H9 (cell line): Measurements from ENCODE around the gene SLC2A1. TPM values are rescaled to one million over a fixed set of nuclear protein-coding genes. Genes with fewer than 3 reads are reported as not detected.

Experiments
- DNase-seq: peaks from one replicate; pipeline ENCODE4 v3.0.0-alpha.2; 2017
- H2AFZ ChIP-seq: one replicate; pipeline ENCODE4 v1.6.1; 2013; ENCODE audit warnings: mild to moderate bottlenecking, low read length, control low read depth, moderate library complexity
- H2AK5ac ChIP-seq: 2 replicates; pipeline ENCODE4 v1.6.1; 2013; ENCODE audit warnings: low read length, control low read depth, mixed read lengths; ENCODE audit not compliant: insufficient read length
- H2BK120ac ChIP-seq: one replicate; pipeline ENCODE4 v1.6.1; 2013; ENCODE audit warnings: low read depth, mild to moderate bottlenecking, low read length, control low read depth, inconsistent platforms; ENCODE audit not compliant: poor library complexity, severe bottlenecking
- H2BK12ac ChIP-seq: 2 replicates; pipeline ENCODE4 v1.6.1; 2013; ENCODE audit warnings: low read length, control low read depth, mixed read lengths, low read depth; ENCODE audit not compliant: insufficient read length
- H2BK15ac ChIP-seq: 2 replicates; pipeline ENCODE4 v1.6.1; 2013; ENCODE audit warnings: low read depth, low read length, control low read depth
- H2BK20ac ChIP-seq: one replicate; pipeline ENCODE4 v1.6.1; 2013; ENCODE audit warnings: low read depth, mild to moderate bottlenecking, low read length, control low read depth, inconsistent platforms; ENCODE audit not compliant: poor library complexity, severe bottlenecking
- H2BK5ac ChIP-seq: 2 replicates; pipeline ENCODE4 v1.6.1; 2013; ENCODE audit warnings: low read length, control low read depth, mixed read lengths; ENCODE audit not compliant: insufficient read length
- H3K14ac ChIP-seq: 2 replicates; pipeline ENCODE4 v1.6.1; 2013; ENCODE audit warnings: low read length, control low read depth; ENCODE audit not compliant: insufficient read depth
- H3K18ac ChIP-seq: 2 replicates; pipeline ENCODE4 v1.6.1; 2013; ENCODE audit warnings: low read depth, mild to moderate bottlenecking, mixed read lengths, low read length, control low read depth; ENCODE audit not compliant: insufficient read length
- H3K23ac ChIP-seq: 2 replicates; pipeline ENCODE4 v1.6.1; 2013; ENCODE audit warnings: low read length, control low read depth, mixed read lengths, low read depth; ENCODE audit not compliant: insufficient read length
- H3K23me2 ChIP-seq: 2 replicates; pipeline ENCODE4 v1.6.1; 2013; ENCODE audit warnings: low read depth, mild to moderate bottlenecking, mixed read lengths, low read length, control low read depth; ENCODE audit not compliant: insufficient read length, poor library complexity, severe bottlenecking
- H3K27ac ChIP-seq: 2 replicates; pipeline ENCODE4 v1.5.1; 2013; ENCODE audit warnings: low read length, control low read depth, mixed read lengths, low read depth; ENCODE audit not compliant: insufficient read length
- H3K27me3 ChIP-seq: 2 replicates; pipeline ENCODE4 v1.6.1; 2013; ENCODE audit warnings: low read length, control low read depth, inconsistent platforms; ENCODE audit not compliant: insufficient read depth
- H3K4ac ChIP-seq: 2 replicates; pipeline ENCODE4 v1.6.1; 2013; ENCODE audit warnings: low read depth, mild to moderate bottlenecking, control low read depth, inconsistent platforms, low read length, moderate library complexity
- H3K4me1 ChIP-seq: 2 replicates; pipeline ENCODE4 v1.6.1; 2013; ENCODE audit warnings: low read length, control low read depth, inconsistent platforms; ENCODE audit not compliant: insufficient read depth
- H3K4me2 ChIP-seq: 2 replicates; pipeline ENCODE4 v1.6.1; 2013; ENCODE audit warnings: low read length, control low read depth, mixed read lengths; ENCODE audit not compliant: insufficient read length, insufficient read depth
- H3K56ac ChIP-seq: 2 replicates; pipeline ENCODE4 v1.6.1; 2013; ENCODE audit warnings: low read depth, mild to moderate bottlenecking, mixed read lengths, low read length, control low read depth; ENCODE audit not compliant: insufficient read length
- H3K79me1 ChIP-seq: 2 replicates; pipeline ENCODE4 v1.6.1; 2013; ENCODE audit warnings: low read depth, mild to moderate bottlenecking, moderate library complexity, low read length, control low read depth, inconsistent platforms; ENCODE audit not compliant: insufficient read depth, poor library complexity, severe bottlenecking
- H3K79me2 ChIP-seq: 2 replicates; pipeline ENCODE4 v1.6.1; 2013; ENCODE audit warnings: low read length, control low read depth, inconsistent platforms; ENCODE audit not compliant: insufficient read depth
- H3K9ac ChIP-seq: 2 replicates; pipeline ENCODE4 v1.6.1; 2013; ENCODE audit warnings: low read length, control low read depth, mixed read lengths; ENCODE audit not compliant: insufficient read length; ENCODE audit errors: extremely low read depth
- H3K9me3 ChIP-seq: one replicate; pipeline ENCODE4 v1.6.1; 2013; ENCODE audit warnings: low read depth, low read length, inconsistent platforms; ENCODE audit not compliant: control insufficient read depth
- H3T11ph ChIP-seq: one replicate; pipeline ENCODE4 v1.6.1; 2013; ENCODE audit warnings: mild to moderate bottlenecking, low read length, control low read depth, inconsistent platforms
- H4K20me1 ChIP-seq: one replicate; pipeline ENCODE4 v1.6.1; 2013; ENCODE audit not compliant: control insufficient read depth, insufficient read length, insufficient read depth
- H4K5ac ChIP-seq: 2 replicates; pipeline ENCODE4 v1.6.1; 2013; ENCODE audit warnings: low read depth, mild to moderate bottlenecking, mixed read lengths, low read length, control low read depth; ENCODE audit not compliant: insufficient read length
- H4K8ac ChIP-seq: replicated peaks from 2 replicates; pipeline ENCODE4 v1.6.1; 2013; ENCODE audit warnings: low read length, control low read depth, mixed read lengths, low read depth; ENCODE audit not compliant: insufficient read length
- H4K91ac ChIP-seq: 2 replicates; pipeline ENCODE4 v1.6.1; 2013; ENCODE audit warnings: low read depth, mild to moderate bottlenecking, moderate library complexity, mixed read lengths, low read length, control low read depth; ENCODE audit not compliant: insufficient read length
- H3K27ac Mint-ChIP-seq, 3 experiments: 2 replicates in 2 of 3; 3 replicates in 1 of 3; pipeline ENCODE4 v1.8.0; 2020 to 2021; ENCODE audit warnings: mixed read lengths in 3 of 3, mild to moderate bottlenecking in 1 of 3, moderate library complexity in 1 of 3
- H3K27me3 Mint-ChIP-seq: 2 replicates; pipeline ENCODE4 v1.8.0; 2021; ENCODE audit warnings: low read depth, mild to moderate bottlenecking, moderate library complexity, mixed read lengths
- H3K36me3 Mint-ChIP-seq, 3 experiments: 2 replicates in 2 of 3; 3 replicates in 1 of 3; pipeline ENCODE4 v1.8.0; 2020 to 2021; ENCODE audit warnings: low read depth in 3 of 3, mixed read lengths in 3 of 3; ENCODE audit not compliant: insufficient read depth in 1 of 3
- H3K4me1 Mint-ChIP-seq, 2 experiments: 2 replicates each; pipeline ENCODE4 v1.8.0; 2020; ENCODE audit warnings: mixed read lengths in 2 of 2
- H3K4me3 Mint-ChIP-seq, 2 experiments: 2 replicates in 1 of 2; 3 replicates in 1 of 2; pipeline ENCODE4 v1.8.0; 2020 to 2021; ENCODE audit warnings: mild to moderate bottlenecking in 2 of 2, mixed read lengths in 2 of 2, moderate library complexity in 1 of 2
- H3K9me3 Mint-ChIP-seq, 2 experiments: 2 replicates in 1 of 2; 3 replicates in 1 of 2; pipeline ENCODE4 v1.8.0; 2020; ENCODE audit warnings: mild to moderate bottlenecking in 2 of 2, mixed read lengths in 2 of 2, moderate library complexity in 1 of 2
- CTCF ChIP-seq: fragments of 200-600 bp; sonication (generic); conservative IDR thresholded peaks from 3 replicates; pipeline ENCODE4 v1.8.0; 2021; ENCODE audit warnings: antibody characterized with exemption, mild to moderate bottlenecking
- WGBS: extraction: QIAGEN DNeasy Blood & Tissue Kit; methylation state at CpG from one replicate; pipeline ENCODE4 v1.1.7; 2013; ENCODE audit warnings: missing lambda C conversion rate, low lambda C conversion rate, mixed read lengths; ENCODE audit not compliant: insufficient read length; ENCODE audit errors: extremely low coverage; 5-methylcytosine and 5-hydroxymethylcytosine counted together
- total RNA-seq: library from RNA; stranded (reverse); gene quantifications from 2 replicates; pipeline ENCODE4 v1.2.1, GENCODE V29; 2021

The SLC2A1 gene
- total RNA-seq, 1 experiment from 2014 or later: 186 TPM

- H3K36me3 Mint-ChIP-seq: peaks cover 50 to 66% (median 52%) of the 10 kb centered on the region in 3 experiments
- H3K27ac Mint-ChIP-seq: peak overlapping the region in 2 of 3 experiments; percentile 76 to 79; a peak in 4 of 7 replicates
- Histone ChIP-seq H2BK12ac (no peak overlapping the region), H3K4me1 (peaks cover 5% of the 10 kb centered on the region; the same call in 1 of the 2 replicates), H3K4me2 (no peak overlapping the region), H3T11ph (no peak overlapping the region), H2AFZ (no peak overlapping the region), H2BK5ac (no peak overlapping the region), H2BK15ac (no peak overlapping the region), H4K8ac (no peak overlapping the region), H4K20me1 (no peaks in the 10 kb centered on the region), H3K27ac (no peak overlapping the region), H3K4ac (no peak overlapping the region), H3K18ac (no peak overlapping the region), H3K79me1 (no peaks in the 10 kb centered on the region), H2BK120ac (no peak overlapping the region), H3K56ac (no peak overlapping the region), H3K9ac (no peak overlapping the region), H2BK20ac (no peak overlapping the region), H3K9me3 (no peaks in the 10 kb centered on the region), H4K5ac (no peak overlapping the region), H3K27me3 (no peaks in the 10 kb centered on the region), H3K79me2 (no peaks in the 10 kb centered on the region), H3K23ac (no peak overlapping the region), H3K14ac (no peak overlapping the region), H4K91ac (no peak overlapping the region), H2AK5ac (no peak overlapping the region), H3K23me2 (peaks cover 10% of the 10 kb centered on the region)
- no peaks in the 10 kb centered on the region for H3K9me3 Mint-ChIP-seq
- WGBS: no CpG with 5 or more reads among the region's 8 CpGs
- DNase-seq: no peak
- H3K4me3 Mint-ChIP-seq: peak overlapping the region in 1 of 2 experiments; percentile 6; a peak in 1 of 5 replicates
- H3K27me3 Mint-ChIP-seq: no peaks in the 10 kb centered on the region
- H3K4me1 Mint-ChIP-seq: peaks cover 34 to 48% of the 10 kb centered on the region in 2 experiments
- TF ChIP-seq CTCF: no peak
Observed at GRCh38 chr1:42927274-42927841, 31.3 kb downstream of the SLC2A1 start.
